ENCODE results near the gene GIGYF2. TPM values are rescaled to one million over a fixed set of nuclear protein-coding genes. Genes with fewer than 3 reads are reported as not detected.
"Not testable (repeated sequence)": the region's sequence is repeated elsewhere in the genome, so short reads cannot be mapped to it uniquely, and the experiment has no call there.

Gene GIGYF2
- total RNA-seq, 1 donor from 2014 or later: 74.1 TPM

GRCh38 chr2:232666051-232666805 lies 30.9 kb upstream of the GIGYF2 start:
- peak overlapping the region in 1 of 3 donors; percentile 29 for H3K4me3 ChIP-seq (ENCODE audit: low read length in 3 of 3)
- H3K4me1 ChIP-seq (ENCODE audit: control insufficient read depth in 3 of 3, insufficient read depth in 3 of 3, low read length in 3 of 3): peaks cover 2 to 19% (median 11%) of the 10 kb centered on the region in 3 donors
- H3K27me3 ChIP-seq (ENCODE audit: control insufficient read depth in 3 of 3, insufficient read depth in 3 of 3, low read length in 3 of 3): no peaks in the 10 kb centered on the region
- no peak overlapping the region for H3K9ac ChIP-seq (ENCODE audit: low read depth in 1 of 3, low read length in 3 of 3)
- H3K27ac ChIP-seq (ENCODE audit: low read depth, low read length): no peak overlapping the region
- H3K36me3 ChIP-seq (ENCODE audit: control insufficient read depth in 3 of 3, insufficient read depth in 3 of 3, low read length in 3 of 3): no peaks in the 10 kb centered on the region
- H3K9me3 ChIP-seq (ENCODE audit: control insufficient read depth in 3 of 3, low read length in 3 of 3): no peaks in the 10 kb centered on the region

GRCh38 chr2:232667989-232668583 lies 29.0 kb upstream of the GIGYF2 start:
- H3K4me3 ChIP-seq (ENCODE audit: low read length in 3 of 3): no peak overlapping the region
- H3K36me3 ChIP-seq (ENCODE audit: control insufficient read depth in 3 of 3, insufficient read depth in 3 of 3, low read length in 3 of 3): peaks cover 2 to 8% (median 4%) of the 10 kb centered on the region in 3 donors
- H3K4me1 ChIP-seq (ENCODE audit: control insufficient read depth in 3 of 3, insufficient read depth in 3 of 3, low read length in 3 of 3): peaks cover 2 to 19% (median 11%) of the 10 kb centered on the region in 3 donors
- peak overlapping the region; percentile 57 for H3K27ac ChIP-seq (ENCODE audit: low read depth, low read length)
- H3K9ac ChIP-seq (ENCODE audit: low read depth in 1 of 3, low read length in 3 of 3): peak overlapping the region in 1 of 3 donors; percentile 45
- H3K27me3 ChIP-seq (ENCODE audit: control insufficient read depth in 3 of 3, insufficient read depth in 3 of 3, low read length in 3 of 3): no peaks in the 10 kb centered on the region
- H3K9me3 ChIP-seq (ENCODE audit: control insufficient read depth in 3 of 3, low read length in 3 of 3): no peaks in the 10 kb centered on the region

- Histone ChIP-seq H3K27me3 (ENCODE audit: control insufficient read depth in 3 of 3, insufficient read depth in 3 of 3, low read length in 3 of 3) (no peaks in the 10 kb centered on the region), H3K4me3 (ENCODE audit: low read length in 3 of 3) (no peak overlapping the region), H3K9ac (ENCODE audit: low read depth in 1 of 3, low read length in 3 of 3) (no peak overlapping the region), H3K4me1 (ENCODE audit: control insufficient read depth in 3 of 3, insufficient read depth in 3 of 3, low read length in 3 of 3) (peaks cover 2 to 19% (median 11%) of the 10 kb centered on the region in 3 donors), H3K27ac (ENCODE audit: low read depth, low read length) (no peak overlapping the region), H3K9me3 (ENCODE audit: control insufficient read depth in 3 of 3, low read length in 3 of 3) (no peaks in the 10 kb centered on the region), H3K36me3 (ENCODE audit: control insufficient read depth in 3 of 3, insufficient read depth in 3 of 3, low read length in 3 of 3) (peaks cover 4 to 12% (median 6%) of the 10 kb centered on the region in 3 donors)
Observed at GRCh38 chr2:232668805-232669444, 28.2 kb upstream of the GIGYF2 start.

GRCh38 chr2:232672588-232672987 lies 24.5 kb upstream of the GIGYF2 start:
- no peak overlapping the region for H3K9ac ChIP-seq (ENCODE audit: low read depth in 1 of 3, low read length in 3 of 3)
- H3K36me3 ChIP-seq (ENCODE audit: control insufficient read depth in 3 of 3, insufficient read depth in 3 of 3, low read length in 3 of 3): peaks cover 4 to 19% (median 9%) of the 10 kb centered on the region in 3 donors
- no peak overlapping the region for H3K4me3 ChIP-seq (ENCODE audit: low read length in 3 of 3)
- H3K27ac ChIP-seq (ENCODE audit: low read depth, low read length): no peak overlapping the region
- no peaks in the 10 kb centered on the region for H3K9me3 ChIP-seq (ENCODE audit: control insufficient read depth in 3 of 3, low read length in 3 of 3)
- peaks cover 0 to 7% (median 5%) of the 10 kb centered on the region in 3 donors for H3K4me1 ChIP-seq (ENCODE audit: control insufficient read depth in 3 of 3, insufficient read depth in 3 of 3, low read length in 3 of 3)
- no peaks in the 10 kb centered on the region for H3K27me3 ChIP-seq (ENCODE audit: control insufficient read depth in 3 of 3, insufficient read depth in 3 of 3, low read length in 3 of 3)

- H3K4me1 ChIP-seq (ENCODE audit: control insufficient read depth in 3 of 3, insufficient read depth in 3 of 3, low read length in 3 of 3): no peaks in the 10 kb centered on the region
- H3K36me3 ChIP-seq (ENCODE audit: control insufficient read depth in 3 of 3, insufficient read depth in 3 of 3, low read length in 3 of 3): peaks cover 4 to 19% (median 9%) of the 10 kb centered on the region in 3 donors
- no peak overlapping the region for H3K27ac ChIP-seq (ENCODE audit: low read depth, low read length)
- no peaks in the 10 kb centered on the region for H3K27me3 ChIP-seq (ENCODE audit: control insufficient read depth in 3 of 3, insufficient read depth in 3 of 3, low read length in 3 of 3)
- no peak overlapping the region for H3K4me3 ChIP-seq (ENCODE audit: low read length in 3 of 3)
- H3K9me3 ChIP-seq (ENCODE audit: control insufficient read depth in 3 of 3, low read length in 3 of 3): no peaks in the 10 kb centered on the region
- no peak overlapping the region for H3K9ac ChIP-seq (ENCODE audit: low read depth in 1 of 3, low read length in 3 of 3)
Observed at GRCh38 chr2:232674491-232674890, 22.6 kb upstream of the GIGYF2 start.

- Histone ChIP-seq H3K27ac (ENCODE audit: low read depth, low read length) (no peak overlapping the region), H3K4me3 (ENCODE audit: low read length in 3 of 3) (no peak overlapping the region), H3K9me3 (ENCODE audit: control insufficient read depth in 3 of 3, low read length in 3 of 3) (no peaks in the 10 kb centered on the region), H3K27me3 (ENCODE audit: control insufficient read depth in 3 of 3, insufficient read depth in 3 of 3, low read length in 3 of 3) (no peaks in the 10 kb centered on the region), H3K4me1 (ENCODE audit: control insufficient read depth in 3 of 3, insufficient read depth in 3 of 3, low read length in 3 of 3) (no peaks in the 10 kb centered on the region), H3K9ac (ENCODE audit: low read depth in 1 of 3, low read length in 3 of 3) (no peak overlapping the region), H3K36me3 (ENCODE audit: control insufficient read depth in 3 of 3, insufficient read depth in 3 of 3, low read length in 3 of 3) (peaks cover 4 to 19% (median 9%) of the 10 kb centered on the region in 3 donors)
Observed at GRCh38 chr2:232675381-232675780, 21.8 kb upstream of the GIGYF2 start.

GRCh38 chr2:232680006-232680405 lies 17.1 kb upstream of the GIGYF2 start:
- peaks cover 0 to 12% (median 0%) of the 10 kb centered on the region in 3 donors for H3K36me3 ChIP-seq (ENCODE audit: control insufficient read depth in 3 of 3, insufficient read depth in 3 of 3, low read length in 3 of 3)

GRCh38 chr2:232681527-232681926 lies 15.6 kb upstream of the GIGYF2 start:
- no peaks in the 10 kb centered on the region for H3K4me1 ChIP-seq (ENCODE audit: control insufficient read depth in 3 of 3, insufficient read depth in 3 of 3, low read length in 3 of 3)
- no peak overlapping the region for H3K9ac ChIP-seq (ENCODE audit: low read depth in 1 of 3, low read length in 3 of 3)
- H3K9me3 ChIP-seq (ENCODE audit: control insufficient read depth in 3 of 3, low read length in 3 of 3): no peaks in the 10 kb centered on the region
- peaks cover 0 to 5% (median 0%) of the 10 kb centered on the region in 3 donors for H3K27me3 ChIP-seq (ENCODE audit: control insufficient read depth in 3 of 3, insufficient read depth in 3 of 3, low read length in 3 of 3)
- H3K27ac ChIP-seq (ENCODE audit: low read depth, low read length): no peak overlapping the region
- H3K36me3 ChIP-seq (ENCODE audit: control insufficient read depth in 3 of 3, insufficient read depth in 3 of 3, low read length in 3 of 3): peaks cover 0 to 7% (median 0%) of the 10 kb centered on the region in 3 donors
- no peak overlapping the region for H3K4me3 ChIP-seq (ENCODE audit: low read length in 3 of 3)

More at GRCh38 chr2:232680006-232680405, 17.1 kb upstream of the GIGYF2 start:
- no peaks in the 10 kb centered on the region for H3K9me3 ChIP-seq (ENCODE audit: control insufficient read depth in 3 of 3, low read length in 3 of 3)
- peaks cover 0 to 5% (median 0%) of the 10 kb centered on the region in 3 donors for H3K27me3 ChIP-seq (ENCODE audit: control insufficient read depth in 3 of 3, insufficient read depth in 3 of 3, low read length in 3 of 3)
- H3K4me3 ChIP-seq (ENCODE audit: low read length in 3 of 3): no peak overlapping the region
- no peak overlapping the region for H3K27ac ChIP-seq (ENCODE audit: low read depth, low read length)
- H3K9ac ChIP-seq (ENCODE audit: low read depth in 1 of 3, low read length in 3 of 3): no peak overlapping the region
- no peaks in the 10 kb centered on the region for H3K4me1 ChIP-seq (ENCODE audit: control insufficient read depth in 3 of 3, insufficient read depth in 3 of 3, low read length in 3 of 3)

- Histone ChIP-seq H3K9me3 (ENCODE audit: control insufficient read depth in 3 of 3, low read length in 3 of 3) (no peaks in the 10 kb centered on the region), H3K4me3 (ENCODE audit: low read length in 3 of 3) (no peak overlapping the region), H3K27me3 (ENCODE audit: control insufficient read depth in 3 of 3, insufficient read depth in 3 of 3, low read length in 3 of 3) (peaks cover 0 to 5% (median 0%) of the 10 kb centered on the region in 3 donors), H3K36me3 (ENCODE audit: control insufficient read depth in 3 of 3, insufficient read depth in 3 of 3, low read length in 3 of 3) (peaks cover 0 to 5% (median 0%) of the 10 kb centered on the region in 3 donors), H3K4me1 (ENCODE audit: control insufficient read depth in 3 of 3, insufficient read depth in 3 of 3, low read length in 3 of 3) (peaks cover 2 to 7% (median 3%) of the 10 kb centered on the region in 3 donors), H3K9ac (ENCODE audit: low read depth in 1 of 3, low read length in 3 of 3) (no peak overlapping the region), H3K27ac (ENCODE audit: low read depth, low read length) (no peak overlapping the region)
Observed at GRCh38 chr2:232683368-232683767, 13.8 kb upstream of the GIGYF2 start.

- not testable (repeated sequence) for H3K27me3 ChIP-seq (ENCODE audit: control insufficient read depth in 3 of 3, insufficient read depth in 3 of 3, low read length in 3 of 3); H3K9me3 ChIP-seq (ENCODE audit: control insufficient read depth in 3 of 3, low read length in 3 of 3); H3K36me3 ChIP-seq (ENCODE audit: control insufficient read depth in 3 of 3, insufficient read depth in 3 of 3, low read length in 3 of 3); H3K9ac ChIP-seq (ENCODE audit: low read depth in 1 of 3, low read length in 3 of 3); H3K4me3 ChIP-seq (ENCODE audit: low read length in 3 of 3); H3K4me1 ChIP-seq (ENCODE audit: control insufficient read depth in 3 of 3, insufficient read depth in 3 of 3, low read length in 3 of 3); H3K27ac ChIP-seq (ENCODE audit: low read depth, low read length)
Observed at GRCh38 chr2:232685391-232685790, 11.7 kb upstream of the GIGYF2 start.
